HG03159 (cell line): ENCODE data around the gene PLCB1.

Experiments used
- ATAC-seq: cut with Tn5 transposase; IDR thresholded peaks from one replicate; pipeline ENCODE4 v1.9.1; 2021; ENCODE audit warnings: mild to moderate bottlenecking, moderate library complexity; ENCODE audit not compliant: unreplicated experiment

The PLCB1 gene

GRCh38 chr20:8208226-8208625, 76.2 kb downstream of the PLCB1 start:
- no peak for ATAC-seq

GRCh38 chr20:8209061-8209460, 77.0 kb downstream of the PLCB1 start:
- peak; percentile 46 for ATAC-seq

- ATAC-seq, result no peak
These were observed 78.7 kb downstream of the PLCB1 start for GRCh38 chr20:8210749-8211148.

GRCh38 chr20:8212286-8212685, 80.2 kb downstream of the PLCB1 start:
- no peak for ATAC-seq

GRCh38 chr20:8213270-8213669, 81.2 kb downstream of the PLCB1 start:
- ATAC-seq, result no peak

GRCh38 chr20:8213831-8214587, 81.9 kb downstream of the PLCB1 start:
- ATAC-seq, result peak; percentile 83

- no peak for ATAC-seq
These were observed 83.3 kb downstream of the PLCB1 start for GRCh38 chr20:8215361-8215781.

GRCh38 chr20:8216375-8217200, 84.5 kb downstream of the PLCB1 start:
- ATAC-seq, result no peak

- ATAC-seq, result no peak
These were observed 86.8 kb downstream of the PLCB1 start for GRCh38 chr20:8218861-8219260.

- ATAC-seq, result no peak
These were observed 87.3 kb downstream of the PLCB1 start for GRCh38 chr20:8219403-8219802.

- ATAC-seq, result no peak
These were observed 88.7 kb downstream of the PLCB1 start for GRCh38 chr20:8220716-8221115.

GRCh38 chr20:8221887-8222419, 89.9 kb downstream of the PLCB1 start:
- ATAC-seq, result no peak

GRCh38 chr20:8223091-8223870, 91.2 kb downstream of the PLCB1 start:
- ATAC-seq, result no peak

GRCh38 chr20:8225658-8226057, 93.6 kb downstream of the PLCB1 start:
- ATAC-seq, result no peak

- no peak for ATAC-seq
These were observed 94.0 kb downstream of the PLCB1 start for GRCh38 chr20:8226106-8226505.

- ATAC-seq, result no peak
These were observed 95.2 kb downstream of the PLCB1 start for GRCh38 chr20:8227293-8227692.

GRCh38 chr20:8228315-8228714, 96.2 kb downstream of the PLCB1 start:
- peak; percentile 50 for ATAC-seq

- ATAC-seq, result no peak
These were observed 97.0 kb downstream of the PLCB1 start for GRCh38 chr20:8229090-8229489.

GRCh38 chr20:8231038-8231437, 99.0 kb downstream of the PLCB1 start:
- ATAC-seq, result no peak

- no peak for ATAC-seq
These were observed 100.3 kb downstream of the PLCB1 start for GRCh38 chr20:8232332-8232731.

GRCh38 chr20:8234580-8234979, 102.5 kb downstream of the PLCB1 start:
- no peak for ATAC-seq
